MG63 (cell line): Measurements from ENCODE around the gene CTDNEP1. TPM values are rescaled to one million over a fixed set of nuclear protein-coding genes. Genes with fewer than 3 reads are reported as not detected.

Experiments
- DNase-seq: peaks from one replicate; pipeline ENCODE4 v3.0.0-alpha.2; 2020
- H3K27me3 ChIP-seq: fragments of 250-450 bp; sonication (Bioruptor Pico); 2 replicates; pipeline ENCODE4 v1.5.1; 2020; ENCODE audit warnings: mild to moderate bottlenecking, moderate library complexity
- H3K36me3 ChIP-seq: fragments of 250-450 bp; sonication (Bioruptor Pico); 2 replicates; pipeline ENCODE4 v1.5.1; 2020; ENCODE audit warnings: mild to moderate bottlenecking, moderate library complexity
- H3K4me3 ChIP-seq: fragments of 250-450 bp; sonication (Bioruptor Pico); 2 replicates; pipeline ENCODE4 v1.5.1; 2020; ENCODE audit warnings: mild to moderate bottlenecking, moderate library complexity
- H3K9me3 ChIP-seq: fragments of 250-450 bp; sonication (Bioruptor Pico); 2 replicates; pipeline ENCODE4 v1.5.1; 2020; ENCODE audit warnings: mild to moderate bottlenecking, moderate library complexity
- total RNA-seq: library from RNA; depleted of rRNA; stranded (reverse); fragments of >200 nt; shearing (Covaris generic); gene quantifications from 2 replicates; pipeline ENCODE4 v1.2.3, GENCODE V29; 2014; ENCODE audit warnings: low replicate concordance

The CTDNEP1 gene
- total RNA-seq, 1 experiment from 2014 or later = 7.8 TPM

GRCh38 chr17:7226721-7227710 is 24.5 kb downstream of the CTDNEP1 start:
- no peaks in the 10 kb centered on the region for H3K9me3 ChIP-seq
- no peaks in the 10 kb centered on the region for H3K27me3 ChIP-seq
- no peak overlapping the region for H3K4me3 ChIP-seq
- peaks cover 29% of the 10 kb centered on the region for H3K36me3 ChIP-seq
- no peak for DNase-seq

GRCh38 chr17:7225711-7226331 is 25.7 kb downstream of the CTDNEP1 start:
- no peak for DNase-seq
- Histone ChIP-seq H3K4me3 (no peak overlapping the region), H3K36me3 (peaks cover 41% of the 10 kb centered on the region)

GRCh38 chr17:7224661-7225111 is 26.8 kb downstream of the CTDNEP1 start:
- peaks cover 48% of the 10 kb centered on the region for H3K36me3 ChIP-seq
- DNase-seq = peak; percentile 29
- no peaks in the 10 kb centered on the region for H3K27me3 ChIP-seq
- H3K4me3 ChIP-seq = no peak overlapping the region
- no peaks in the 10 kb centered on the region for H3K9me3 ChIP-seq

More at GRCh38 chr17:7225711-7226331, 25.7 kb downstream of the CTDNEP1 start:
- no peaks in the 10 kb centered on the region for H3K27me3 ChIP-seq
- H3K9me3 ChIP-seq = no peaks in the 10 kb centered on the region

DNA sequence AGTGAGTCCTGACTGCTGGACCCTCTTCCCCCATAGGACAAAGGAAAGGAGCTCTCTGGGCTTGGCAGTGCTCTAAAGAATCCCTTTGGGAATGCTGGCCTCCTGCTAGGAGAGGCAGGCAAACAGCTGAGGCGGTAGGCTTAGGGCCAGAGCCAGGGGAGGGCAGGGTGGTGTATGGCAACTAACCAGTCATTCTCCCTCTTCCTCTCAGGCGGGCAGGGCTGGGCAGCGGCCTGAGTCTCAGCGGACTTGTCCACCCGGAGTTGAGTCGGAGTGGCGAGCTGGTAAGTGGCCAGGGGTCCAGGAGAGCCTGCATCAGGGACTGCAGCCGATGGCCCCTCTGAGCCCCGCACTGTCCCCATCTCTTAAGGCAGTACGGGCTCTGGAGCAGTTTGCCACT is 27.4 kb downstream of the CTDNEP1 start:
- no peak for DNase-seq

GRCh38 chr17:7223375-7223774 is 28.2 kb downstream of the CTDNEP1 start:
- H3K27me3 ChIP-seq = no peaks in the 10 kb centered on the region
- peaks cover 48% of the 10 kb centered on the region for H3K36me3 ChIP-seq
- no peak overlapping the region for H3K4me3 ChIP-seq
- DNase-seq = no peak
- H3K9me3 ChIP-seq = no peaks in the 10 kb centered on the region

More for the DNA sequence above, 27.4 kb downstream of the CTDNEP1 start:
- Histone ChIP-seq H3K4me3 (no peak overlapping the region), H3K36me3 (peaks cover 48% of the 10 kb centered on the region), H3K9me3 (no peaks in the 10 kb centered on the region), H3K27me3 (no peaks in the 10 kb centered on the region)

DNA sequence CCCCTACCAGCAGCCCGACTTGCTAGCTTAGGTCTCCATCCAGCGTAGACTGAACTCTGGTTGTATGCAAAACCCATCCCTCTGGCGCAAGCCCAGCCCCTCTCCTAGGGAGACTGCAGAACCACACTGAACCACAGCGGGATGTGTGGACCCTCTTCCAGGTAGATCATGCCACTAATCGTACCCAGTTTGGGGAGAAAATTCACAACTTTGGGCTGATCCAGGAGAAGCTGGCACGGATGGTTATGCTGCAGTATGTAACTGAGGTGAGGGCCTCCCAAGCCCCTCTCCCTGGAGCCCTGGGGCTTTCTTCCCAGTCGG is 28.6 kb downstream of the CTDNEP1 start:
- Histone ChIP-seq H3K9me3 (no peaks in the 10 kb centered on the region), H3K4me3 (no peak overlapping the region), H3K36me3 (peaks cover 48% of the 10 kb centered on the region), H3K27me3 (no peaks in the 10 kb centered on the region)
- no peak for DNase-seq

- Histone ChIP-seq H3K36me3 (peaks cover 48% of the 10 kb centered on the region), H3K4me3 (no peak overlapping the region), H3K9me3 (no peaks in the 10 kb centered on the region), H3K27me3 (no peaks in the 10 kb centered on the region)
- DNase-seq = no peak
Measured at GRCh38 chr17:7222093-7222971, 29.2 kb downstream of the CTDNEP1 start.

DNA sequence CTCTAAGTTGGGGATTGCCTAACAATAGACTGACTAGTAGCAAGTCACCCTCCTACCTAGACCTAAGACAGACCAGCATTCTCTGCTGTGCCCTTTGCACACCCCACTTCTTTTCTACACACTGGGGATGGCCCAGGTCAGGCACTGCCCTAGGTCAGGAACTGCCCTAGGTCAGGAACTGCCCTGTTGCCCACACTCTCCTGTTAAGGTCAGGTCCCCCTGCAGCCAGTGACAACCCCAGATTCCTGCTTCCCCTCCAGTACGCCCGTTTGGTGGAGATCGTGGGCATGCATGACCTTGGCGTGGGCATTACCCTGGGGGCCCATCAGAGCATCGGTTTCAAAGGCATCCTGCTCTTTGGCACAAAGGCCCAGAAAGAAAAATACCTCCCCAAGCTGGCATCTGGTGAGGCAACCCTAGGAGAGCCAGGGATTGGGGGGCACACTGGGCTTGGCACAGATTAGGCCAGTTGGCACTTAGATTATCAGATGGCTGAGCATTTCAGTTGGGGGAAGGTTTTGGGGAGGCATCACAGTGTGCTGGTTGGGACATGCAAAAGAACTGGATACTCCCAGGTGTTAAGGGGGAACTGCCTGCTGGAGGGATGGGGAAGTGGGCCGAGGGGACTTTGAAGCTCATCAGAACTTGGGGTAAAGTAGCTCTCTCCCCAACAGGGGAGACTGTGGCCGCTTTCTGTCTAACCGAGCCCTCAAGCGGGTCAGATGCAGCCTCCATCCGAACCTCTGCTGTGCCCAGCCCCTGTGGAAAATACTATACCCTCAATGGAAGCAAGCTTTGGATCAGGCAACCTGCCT is 30.0 kb downstream of the CTDNEP1 start:
- no peak for DNase-seq
- H3K36me3 ChIP-seq = peaks cover 48% of the 10 kb centered on the region
- no peaks in the 10 kb centered on the region for H3K9me3 ChIP-seq
- no peaks in the 10 kb centered on the region for H3K27me3 ChIP-seq
- peak overlapping the region; percentile 75; the same call in 1 of the 2 replicates for H3K4me3 ChIP-seq

DNA sequence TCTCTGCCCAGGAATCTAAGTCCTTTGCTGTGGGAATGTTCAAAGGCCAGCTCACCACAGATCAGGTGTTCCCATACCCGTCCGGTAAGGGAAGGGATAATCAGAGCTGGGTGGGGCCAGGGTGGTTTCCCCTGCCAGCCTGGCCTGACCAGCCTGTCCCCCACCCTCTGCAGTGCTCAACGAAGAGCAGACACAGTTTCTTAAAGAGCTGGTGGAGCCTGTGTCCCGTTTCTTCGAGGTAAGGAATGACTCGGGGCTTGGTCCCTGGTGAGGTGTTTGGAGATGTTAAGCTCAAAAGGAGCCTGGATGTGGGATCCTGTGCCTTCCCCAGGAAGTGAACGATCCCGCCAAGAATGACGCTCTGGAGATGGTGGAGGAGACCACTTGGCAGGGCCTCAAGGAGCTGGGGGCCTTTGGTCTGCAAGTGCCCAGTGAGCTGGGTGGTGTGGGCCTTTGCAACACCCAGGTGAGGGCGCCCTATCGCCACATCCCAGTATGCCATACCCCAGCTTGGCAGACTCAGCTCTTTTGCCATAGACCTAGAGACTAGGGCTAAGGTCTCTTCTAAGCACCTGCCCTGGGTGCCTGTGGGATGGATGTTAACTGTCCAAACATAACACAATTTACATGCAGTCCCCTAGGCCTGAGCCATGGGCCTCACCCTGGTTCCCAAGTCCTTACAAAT is 30.8 kb downstream of the CTDNEP1 start:
- Histone ChIP-seq H3K36me3 (peaks cover 48% of the 10 kb centered on the region), H3K27me3 (no peaks in the 10 kb centered on the region), H3K9me3 (no peaks in the 10 kb centered on the region), H3K4me3 (peak overlapping the region; percentile 75)
- peak; percentile 58 for DNase-seq

- Histone ChIP-seq H3K9me3 (no peaks in the 10 kb centered on the region), H3K27me3 (no peaks in the 10 kb centered on the region), H3K4me3 (peak within 1 kb of the TSS; percentile 75), H3K36me3 (peaks cover 42% of the 10 kb centered on the region)
- peak; percentile 92 for DNase-seq
Measured at GRCh38 chr17:7219812-7220592, 31.5 kb downstream of the CTDNEP1 start, which contains the start of the genes ACADVL and DLG4. Gene ACADVL, plus strand, starts transcription at chr17:7219938. Its CDS starts 47 bp downstream, at chr17:7219985. Gene DLG4, minus strand, starts transcription at chr17:7219836.

DNA sequence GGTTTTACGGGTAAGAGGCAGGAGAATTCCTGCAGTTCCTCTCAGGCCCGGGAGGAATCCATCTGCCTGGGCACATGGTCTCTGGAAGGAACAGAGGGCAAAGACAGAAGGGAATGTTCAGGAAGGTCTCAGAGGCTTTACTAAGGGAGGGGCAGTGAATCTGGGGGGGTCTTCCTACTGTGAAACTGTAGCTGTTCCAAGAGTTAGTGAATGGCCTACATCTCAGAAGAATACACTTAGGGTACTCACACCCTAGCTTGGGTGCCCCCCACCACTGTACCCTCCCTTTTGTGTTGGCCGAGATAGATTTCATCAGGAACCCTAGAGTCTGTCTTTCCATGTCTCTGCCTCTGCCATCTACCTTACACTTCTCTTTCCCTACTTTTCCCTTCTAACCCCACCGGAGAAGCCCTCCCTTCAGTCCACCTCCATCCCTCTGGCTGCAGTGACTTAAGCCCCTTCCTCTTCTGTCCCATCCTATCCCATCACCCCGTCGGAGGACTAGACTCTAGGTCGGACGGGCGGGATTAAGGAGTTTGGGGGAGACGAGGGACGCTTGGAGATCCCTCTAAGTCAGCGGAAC is 32.2 kb downstream of the CTDNEP1 start:
- Histone ChIP-seq H3K27me3 (no peaks in the 10 kb centered on the region), H3K4me3 (peak overlapping the region; percentile 75), H3K9me3 (no peaks in the 10 kb centered on the region), H3K36me3 (peaks cover 38% of the 10 kb centered on the region)
- DNase-seq = no peak

GRCh38 chr17:7218758-7219157 is 32.8 kb downstream of the CTDNEP1 start:
- no peak for DNase-seq
- Histone ChIP-seq H3K9me3 (no peaks in the 10 kb centered on the region), H3K4me3 (no peak overlapping the region), H3K27me3 (no peaks in the 10 kb centered on the region), H3K36me3 (peaks cover 33% of the 10 kb centered on the region)

DNA sequence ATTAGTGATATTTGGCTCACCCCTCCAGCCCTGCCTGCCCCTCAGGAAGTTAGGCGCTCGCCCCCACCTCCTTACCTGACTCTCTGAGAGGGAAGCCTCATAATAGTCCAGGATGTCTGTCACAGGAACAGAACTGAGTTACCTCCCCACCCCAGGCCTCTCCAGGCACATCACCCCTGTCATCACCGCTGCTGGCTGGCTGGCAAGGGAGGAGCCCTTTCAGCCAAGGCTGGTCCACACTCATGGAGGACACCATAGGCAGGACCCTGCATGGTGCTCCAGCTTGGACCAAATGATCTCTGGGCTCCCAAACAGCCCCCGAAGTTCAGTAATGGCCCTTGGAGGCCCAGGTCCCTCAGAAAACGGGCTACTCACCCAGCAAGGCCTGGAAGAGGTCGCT is 33.4 kb downstream of the CTDNEP1 start:
- Histone ChIP-seq H3K27me3 (no peaks in the 10 kb centered on the region), H3K9me3 (no peaks in the 10 kb centered on the region), H3K36me3 (peaks cover 27% of the 10 kb centered on the region), H3K4me3 (no peak overlapping the region)
- no peak for DNase-seq
